ENCODE results near the gene STAC3. TPM values are rescaled to one million over a fixed set of nuclear protein-coding genes. Genes with fewer than 3 reads are reported as not detected.

STAC3 gene
- total RNA-seq, 1 experiment from 2014 or later = 2.8 TPM

- Histone ChIP-seq H3K79me1 (ENCODE audit: insufficient read depth, low read depth, low read length, poor library complexity, severe bottlenecking) (no peaks in the 10 kb centered on the region), H2BK15ac (ENCODE audit: low read depth, low read length) (no peak overlapping the region), H3K18ac (ENCODE audit: insufficient read length, low read depth, low read length) (no peak overlapping the region), H3T11ph (ENCODE audit: low read length) (no peak overlapping the region), H4K5ac (ENCODE audit: insufficient read length, low read depth, low read length) (no peak overlapping the region), H4K20me1 (ENCODE audit: control insufficient read depth, insufficient read depth, insufficient read length) (no peaks in the 10 kb centered on the region), H3K14ac (ENCODE audit: insufficient read depth, low read length) (no peak overlapping the region), H3K4ac (ENCODE audit: low read depth, low read length) (no peak overlapping the region), H3K9me3 (ENCODE audit: control insufficient read depth, low read depth, low read length) (no peaks in the 10 kb centered on the region), H3K56ac (ENCODE audit: insufficient read length, low read depth, low read length) (no peak overlapping the region), H2AFZ (ENCODE audit: low read length) (no peak overlapping the region), H4K8ac (replicated peaks; ENCODE audit: insufficient read length, low read depth, low read length) (no peak overlapping the region), H3K23me2 (ENCODE audit: insufficient read length, low read depth, low read length, poor library complexity, severe bottlenecking) (peaks cover 17% of the 10 kb centered on the region), H2BK12ac (ENCODE audit: insufficient read length, low read depth, low read length) (no peak overlapping the region), H3K4me2 (ENCODE audit: insufficient read depth, insufficient read length, low read length) (no peak overlapping the region), H3K4me1 (ENCODE audit: insufficient read depth, low read length) (0 out of 2 replicates have a peak, but pooled peaks cover 4% of the 10 kb centered on the region), H2AK5ac (ENCODE audit: insufficient read length, low read length) (no peak overlapping the region), H3K27me3 (ENCODE audit: insufficient read depth, low read length) (peaks cover 31% of the 10 kb centered on the region), H3K9ac (ENCODE audit: extremely low read depth, insufficient read length, low read length) (no peak overlapping the region), H3K27ac (ENCODE audit: insufficient read length, low read depth, low read length) (no peak overlapping the region), H2BK5ac (ENCODE audit: insufficient read length, low read length) (no peak overlapping the region), H3K79me2 (ENCODE audit: insufficient read depth, low read length) (no peaks in the 10 kb centered on the region), H2BK120ac (ENCODE audit: low read depth, low read length, poor library complexity, severe bottlenecking) (no peak overlapping the region), H2BK20ac (ENCODE audit: low read depth, low read length, poor library complexity, severe bottlenecking) (no peak overlapping the region), H3K23ac (ENCODE audit: insufficient read length, low read depth, low read length) (no peak overlapping the region), H4K91ac (ENCODE audit: insufficient read length, low read depth, low read length) (no peak overlapping the region)
- peak; percentile 37 for DNase-seq
- H3K4me1 Mint-ChIP-seq = peaks cover 57 to 67% of the 10 kb centered on the region in 2 experiments
- TF ChIP-seq, protein P1, sequence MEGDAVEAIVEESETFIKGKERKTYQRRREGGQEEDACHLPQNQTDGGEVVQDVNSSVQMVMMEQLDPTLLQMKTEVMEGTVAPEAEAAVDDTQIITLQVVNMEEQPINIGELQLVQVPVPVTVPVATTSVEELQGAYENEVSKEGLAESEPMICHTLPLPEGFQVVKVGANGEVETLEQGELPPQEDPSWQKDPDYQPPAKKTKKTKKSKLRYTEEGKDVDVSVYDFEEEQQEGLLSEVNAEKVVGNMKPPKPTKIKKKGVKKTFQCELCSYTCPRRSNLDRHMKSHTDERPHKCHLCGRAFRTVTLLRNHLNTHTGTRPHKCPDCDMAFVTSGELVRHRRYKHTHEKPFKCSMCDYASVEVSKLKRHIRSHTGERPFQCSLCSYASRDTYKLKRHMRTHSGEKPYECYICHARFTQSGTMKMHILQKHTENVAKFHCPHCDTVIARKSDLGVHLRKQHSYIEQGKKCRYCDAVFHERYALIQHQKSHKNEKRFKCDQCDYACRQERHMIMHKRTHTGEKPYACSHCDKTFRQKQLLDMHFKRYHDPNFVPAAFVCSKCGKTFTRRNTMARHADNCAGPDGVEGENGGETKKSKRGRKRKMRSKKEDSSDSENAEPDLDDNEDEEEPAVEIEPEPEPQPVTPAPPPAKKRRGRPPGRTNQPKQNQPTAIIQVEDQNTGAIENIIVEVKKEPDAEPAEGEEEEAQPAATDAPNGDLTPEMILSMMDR (conservative IDR thresholded peaks at IDR 0.05) = no peak
- H3K9me3 Mint-ChIP-seq = no peaks in the 10 kb centered on the region
- H3K4me3 Mint-ChIP-seq = peak overlapping the region in 1 of 2 experiments; percentile 84; a peak in 3 of 5 replicates
- peaks cover 54% of the 10 kb centered on the region for H3K27me3 Mint-ChIP-seq (ENCODE audit: low read depth)
- H3K36me3 Mint-ChIP-seq (ENCODE audit: insufficient read depth in 1 of 3, low read depth in 3 of 3) = peaks cover 0 to 3% (median 2%) of the 10 kb centered on the region in 3 experiments; a peak in 2 of 7 replicates
- no peak overlapping the region for H3K27ac Mint-ChIP-seq
- no CpG with 5 or more reads among the region's 6 CpGs for WGBS (ENCODE audit: extremely low coverage, insufficient read length, low lambda C conversion rate)
Observed at GRCh38 chr12:57244312-57244696, 6.7 kb downstream of the STAC3 start.

Data from H9 (cell line).